ENCODE results near the gene ZDHHC14. TPM values are rescaled to one million over a fixed set of nuclear protein-coding genes. Genes with fewer than 3 reads are reported as not detected.
A peak's percentile ranks its signal among the peaks of the same experiment; 100 is the strongest.

ZDHHC14 gene
- total and polyA plus RNA-seq, 7 donors, result 2.5 to 14.6 (median 4.3) TPM

DNA sequence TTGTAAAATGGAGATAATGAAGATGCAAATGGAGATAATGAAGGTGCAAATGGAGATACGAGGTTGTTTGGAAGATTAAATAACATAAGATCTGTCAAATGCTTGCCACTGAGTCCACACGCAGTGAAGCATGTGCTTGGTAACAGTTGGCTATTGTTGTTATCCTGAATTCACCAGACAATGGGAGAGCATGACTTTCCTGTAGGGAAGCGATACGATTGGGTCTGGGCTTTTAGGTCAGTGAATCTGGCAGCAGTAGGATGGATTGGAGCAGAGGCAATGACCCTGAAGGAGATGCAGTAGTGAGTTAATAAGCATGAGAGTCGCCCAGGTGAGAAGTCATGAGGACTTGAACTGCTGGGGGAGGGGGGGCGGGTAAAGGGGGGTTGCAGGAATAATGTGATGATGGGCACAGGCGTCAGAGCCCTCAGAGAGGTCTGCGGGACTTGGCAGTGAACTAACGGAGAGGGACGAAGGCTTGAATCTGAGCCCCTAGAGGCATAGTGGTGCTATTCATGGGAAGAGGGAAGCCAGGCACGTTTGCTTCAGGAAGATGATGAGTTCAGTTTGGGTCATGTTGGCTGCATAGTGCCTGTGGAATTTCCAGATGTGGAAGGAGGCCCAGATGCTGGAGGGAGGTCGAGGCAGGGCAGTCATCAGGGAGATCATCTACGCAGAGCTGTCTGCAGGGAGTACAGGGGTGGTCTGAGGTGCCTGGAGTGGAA is 55.4 kb downstream of the ZDHHC14 start:
- peaks cover 29% of the 10 kb centered on the region for H3K4me1 ChIP-seq
- no peaks in the 10 kb centered on the region for H3K36me3 ChIP-seq (ENCODE audit: insufficient read depth in 1 of 2, low read depth in 1 of 2)
- no peak overlapping the region for H3K4me3 ChIP-seq
- H3K27ac ChIP-seq, result no peak overlapping the region
- WGBS, 3 donors, result 53 to 57% (median 55%) methylated on average over 13 of the region's 13 CpGs
- intact Hi-C loops (cut with DNase I), result loop anchor here in 1 of 2 donors (5.0 kb wide), 1 partner anchor 101 kb away; no protein-coding TSS in a partner anchor
- DNase-seq (no peak), ATAC-seq (no peak)
- H3K9me3 ChIP-seq, result no peaks in the 10 kb centered on the region
- H3K27me3 ChIP-seq (ENCODE audit: insufficient read depth in 3 of 3, low read length in 2 of 3), result no peaks in the 10 kb centered on the region
- TF ChIP-seq, protein P1, sequence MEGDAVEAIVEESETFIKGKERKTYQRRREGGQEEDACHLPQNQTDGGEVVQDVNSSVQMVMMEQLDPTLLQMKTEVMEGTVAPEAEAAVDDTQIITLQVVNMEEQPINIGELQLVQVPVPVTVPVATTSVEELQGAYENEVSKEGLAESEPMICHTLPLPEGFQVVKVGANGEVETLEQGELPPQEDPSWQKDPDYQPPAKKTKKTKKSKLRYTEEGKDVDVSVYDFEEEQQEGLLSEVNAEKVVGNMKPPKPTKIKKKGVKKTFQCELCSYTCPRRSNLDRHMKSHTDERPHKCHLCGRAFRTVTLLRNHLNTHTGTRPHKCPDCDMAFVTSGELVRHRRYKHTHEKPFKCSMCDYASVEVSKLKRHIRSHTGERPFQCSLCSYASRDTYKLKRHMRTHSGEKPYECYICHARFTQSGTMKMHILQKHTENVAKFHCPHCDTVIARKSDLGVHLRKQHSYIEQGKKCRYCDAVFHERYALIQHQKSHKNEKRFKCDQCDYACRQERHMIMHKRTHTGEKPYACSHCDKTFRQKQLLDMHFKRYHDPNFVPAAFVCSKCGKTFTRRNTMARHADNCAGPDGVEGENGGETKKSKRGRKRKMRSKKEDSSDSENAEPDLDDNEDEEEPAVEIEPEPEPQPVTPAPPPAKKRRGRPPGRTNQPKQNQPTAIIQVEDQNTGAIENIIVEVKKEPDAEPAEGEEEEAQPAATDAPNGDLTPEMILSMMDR (IDR thresholded peaks at IDR 0.05), result no peak

DNA sequence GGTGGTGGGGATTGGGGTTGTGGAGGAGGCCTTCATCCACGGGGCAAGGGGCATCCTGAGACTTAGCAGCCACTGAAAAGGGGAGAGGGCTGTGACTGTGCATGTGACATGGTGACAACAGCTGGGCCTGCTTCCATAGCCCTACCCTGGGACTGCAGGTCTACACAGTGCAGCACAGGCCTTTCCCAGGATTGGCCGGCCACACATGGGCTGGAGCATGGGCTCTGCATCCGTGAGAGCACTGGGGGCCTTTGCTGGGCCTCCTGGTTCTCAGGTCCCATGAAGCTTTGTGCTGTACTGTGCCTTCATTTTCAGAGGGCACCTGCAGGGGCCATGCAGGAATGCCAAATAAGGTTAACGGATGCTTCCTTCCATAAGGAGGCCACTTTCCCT is 56.0 kb downstream of the ZDHHC14 start:
- TF ChIP-seq, protein P1 (IDR thresholded peaks at IDR 0.05), result no peak
- Histone ChIP-seq H3K4me3 (no peak overlapping the region), H3K36me3 (ENCODE audit: insufficient read depth in 1 of 2, low read depth in 1 of 2) (no peaks in the 10 kb centered on the region), H3K4me1 (peaks cover 23% of the 10 kb centered on the region), H3K27ac (no peak overlapping the region), H3K9me3 (no peaks in the 10 kb centered on the region), H3K27me3 (ENCODE audit: insufficient read depth in 3 of 3, low read length in 2 of 3) (no peaks in the 10 kb centered on the region)
- intact Hi-C loops (cut with DNase I), result loop anchor here in 1 of 2 donors (5.0 kb wide), 1 partner anchor 100 kb away; no protein-coding TSS in a partner anchor
- WGBS, 3 donors, result 68 to 80% (median 71%) methylated on average over 4 of the region's 4 CpGs
- ATAC-seq (no peak), DNase-seq (no peak)

DNA sequence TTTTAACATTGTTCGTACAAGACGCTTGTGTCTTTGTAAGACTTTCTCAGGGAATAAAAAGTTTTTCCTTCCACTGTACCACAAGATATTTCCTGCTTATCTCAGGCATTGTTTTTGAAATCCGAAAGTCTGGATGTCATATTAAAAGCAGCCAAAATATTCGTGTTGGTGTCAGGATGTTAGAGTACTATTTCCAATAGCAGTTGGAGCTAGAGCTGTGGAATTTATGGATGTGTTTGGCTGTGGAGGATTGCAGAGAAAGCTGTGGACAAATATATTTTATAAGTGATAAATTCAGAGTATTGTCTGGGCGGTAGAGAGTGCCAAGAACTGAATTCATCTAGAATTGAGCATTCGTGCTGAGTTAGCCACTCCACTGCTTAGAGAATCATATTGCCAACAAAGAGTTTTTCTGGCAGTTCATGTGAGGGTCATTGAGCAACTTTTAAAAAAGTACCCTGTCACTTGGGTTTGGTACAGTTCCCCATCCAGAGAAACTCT is 57.7 kb downstream of the ZDHHC14 start:
- peak in 1 of 4 donors; percentile 50 for ATAC-seq
- H3K9me3 ChIP-seq, result no peaks in the 10 kb centered on the region
- H3K27me3 ChIP-seq (ENCODE audit: insufficient read depth in 3 of 3, low read length in 2 of 3), result no peaks in the 10 kb centered on the region
- no peak for DNase-seq
- WGBS, 3 donors, result 35 to 37% (median 36%) methylated on average over 6 of the region's 6 CpGs
- peaks cover 12% of the 10 kb centered on the region for H3K4me1 ChIP-seq
- no peak overlapping the region for H3K4me3 ChIP-seq
- H3K27ac ChIP-seq, result peak overlapping the region; percentile 25
- intact Hi-C loops (cut with DNase I), result loop anchor here in 1 of 2 donors (5.0 kb wide), 1 partner anchor 99 kb away; no protein-coding TSS in a partner anchor
- no peaks in the 10 kb centered on the region for H3K36me3 ChIP-seq (ENCODE audit: insufficient read depth in 1 of 2, low read depth in 1 of 2)
- TF ChIP-seq, protein P1 (IDR thresholded peaks at IDR 0.05), result no peak

DNA sequence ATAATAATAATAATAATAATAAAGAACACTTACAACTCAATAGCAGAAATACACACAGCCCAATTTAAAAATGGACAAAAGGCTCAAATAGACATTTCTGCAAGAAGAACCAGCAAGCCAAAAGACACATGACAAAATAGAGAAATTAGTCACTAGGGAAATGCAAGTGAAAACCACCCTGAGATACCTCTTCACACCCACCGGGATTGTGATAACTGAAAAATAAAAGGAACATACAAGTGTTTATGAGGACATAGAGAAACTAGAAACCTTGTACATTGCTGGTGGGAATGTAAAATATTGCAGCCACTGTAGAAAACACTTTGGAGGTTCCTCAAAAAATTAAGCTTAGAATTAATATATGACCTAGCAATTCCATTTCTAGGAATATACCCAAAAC is 59.2 kb downstream of the ZDHHC14 start:
- Histone ChIP-seq H3K4me1 (peaks cover 6% of the 10 kb centered on the region), H3K36me3 (ENCODE audit: insufficient read depth in 1 of 2, low read depth in 1 of 2) (no peaks in the 10 kb centered on the region), H3K27ac (no peak overlapping the region), H3K27me3 (ENCODE audit: insufficient read depth in 3 of 3, low read length in 2 of 3) (no peaks in the 10 kb centered on the region), H3K4me3 (no peak overlapping the region), H3K9me3 (no peaks in the 10 kb centered on the region)
- ATAC-seq, result no peak
- DNase-seq, result no peak
- 86 to 88% (median 87%) methylated on average over 1 of the region's 1 CpG for WGBS, 3 donors
- intact Hi-C loops (cut with DNase I), result no loop called here
- TF ChIP-seq, protein P1 (IDR thresholded peaks at IDR 0.05), result no peak
